DMS53 treated with DMSO at 0.1 percent for 48 hours (cell line): ENCODE measurements around the gene LSM5.

Experiments
- DNase-seq: peaks from one replicate; lab custom pipeline; 2025; ENCODE audit not compliant: unreplicated experiment; lab: John Stamatoyannopoulos, UW

Gene LSM5

GRCh38 chr7:32490127-32490796 is at the start of gene LSM5:
LSM5 (minus strand) TSS chr7:32490380; CDS start chr7:32490365, 15 bp downstream.
- peak; percentile 97 for DNase-seq

GRCh38 chr7:32539366-32539765 is 49.2 kb upstream of the LSM5 start:
- DNase-seq, result no peak

GRCh38 chr7:32537760-32538159 is 47.6 kb upstream of the LSM5 start:
- no peak for DNase-seq

GRCh38 chr7:32536585-32536984 is 46.4 kb upstream of the LSM5 start:
- no peak for DNase-seq

- no peak for DNase-seq
These were observed 45.8 kb upstream of the LSM5 start for GRCh38 chr7:32536016-32536415.

GRCh38 chr7:32535162-32535702 is 45.1 kb upstream of the LSM5 start:
- no peak for DNase-seq

- DNase-seq, result no peak
These were observed 43.3 kb upstream of the LSM5 start for GRCh38 chr7:32533276-32534029.

- no peak for DNase-seq
These were observed 42.5 kb upstream of the LSM5 start for GRCh38 chr7:32532716-32533115.

GRCh38 chr7:32532086-32532485 is 41.9 kb upstream of the LSM5 start:
- no peak for DNase-seq

GRCh38 chr7:32531402-32531801 is 41.2 kb upstream of the LSM5 start:
- DNase-seq, result no peak

GRCh38 chr7:32525839-32526238 is 35.7 kb upstream of the LSM5 start:
- no peak for DNase-seq

GRCh38 chr7:32524631-32525030 is 34.5 kb upstream of the LSM5 start:
- no peak for DNase-seq

GRCh38 chr7:32522746-32523530 is 32.8 kb upstream of the LSM5 start:
- no peak for DNase-seq

- no peak for DNase-seq
These were observed 29.6 kb upstream of the LSM5 start for GRCh38 chr7:32519763-32520162.

- peak; percentile 39 for DNase-seq
These were observed 28.5 kb upstream of the LSM5 start for GRCh38 chr7:32518534-32519140.

GRCh38 chr7:32516551-32517100 is 26.4 kb upstream of the LSM5 start:
- no peak for DNase-seq

GRCh38 chr7:32515890-32516550 is 25.8 kb upstream of the LSM5 start:
- DNase-seq, result no peak

GRCh38 chr7:32513210-32513609 is 23.0 kb upstream of the LSM5 start:
- no peak for DNase-seq

GRCh38 chr7:32511791-32512190 is 21.6 kb upstream of the LSM5 start:
- DNase-seq, result no peak

- DNase-seq, result no peak
These were observed 17.2 kb upstream of the LSM5 start for GRCh38 chr7:32507414-32507813.
